Activated T-cell treated with anti-CD3 and anti-CD28 coated beads, Interleukin-2, amount 50 U/mL, for 4 hours (primary cell): ENCODE results near the gene ASB2. TPM values are rescaled to one million over a fixed set of nuclear protein-coding genes. Genes with fewer than 3 reads are reported as not detected.

Experiments
- total RNA-seq, 3 donors: library from RNA; stranded (reverse); gene quantifications; one replicate each; pipeline ENCODE4 v1.2.1, GENCODE V29; 2021

The ASB2 gene
- total RNA-seq, 3 donors from 2014 or later, result 8.2 to 9.9 (median 9.8) TPM

Other genes with a start within 250 kb of the ASB2 start
- gene PRIMA1, start 188.1 kb downstream of the ASB2 start, total RNA-seq, result not detected
- not detected for gene FAM181A, start 49.2 kb downstream of the ASB2 start, total RNA-seq
- gene CCDC197, start 20.7 kb upstream of the ASB2 start, total RNA-seq, result under 1 TPM in 1 of 3 donors, not detected in 2; 0.35 TPM
- under 1 TPM; 0.50 to 0.54 (median 0.53) TPM for gene OTUB2, start 49.8 kb upstream of the ASB2 start, total RNA-seq
- 100 to 1,000 TPM; 287 to 321 (median 319) TPM for gene DDX24, start 104.6 kb upstream of the ASB2 start, total RNA-seq
- gene IFI27L1, start 104.7 kb upstream of the ASB2 start, total RNA-seq, result 1 to 10 TPM; 8.9 to 9.5 (median 9.0) TPM
- gene IFI27, start 134.2 kb upstream of the ASB2 start, total RNA-seq, result 1 to 10 TPM; 1.3 to 1.7 (median 1.3) TPM
- gene IFI27L2, start 153.0 kb upstream of the ASB2 start, total RNA-seq, result 10 to 100 TPM; 19.3 to 26.4 (median 23.6) TPM
- gene PPP4R4, start 197.8 kb upstream of the ASB2 start, total RNA-seq, result 1 to 10 TPM; 2.0 to 4.2 (median 2.8) TPM